OCI-LY1 (cell line): ENCODE data around the gene ITGB4.

Experiments used
- CTCF ChIP-seq: fragments of 200-600 bp; sonication (generic), shearing (Covaris generic); IDR thresholded peaks from 2 replicates; pipeline ENCODE4 v1.5.1; 2017; ENCODE audit warnings: mild to moderate bottlenecking, antibody characterized with exemption, low read length, moderate library complexity, mixed read lengths
- EZH2 ChIP-seq: fragments of 200-600 bp; sonication (generic), shearing (Covaris generic); IDR thresholded peaks from 2 replicates; pipeline ENCODE4 v1.8.0; 2017; ENCODE audit warnings: borderline replicate concordance, mixed run types, mild to moderate bottlenecking, antibody characterized with exemption, low read length, moderate library complexity, mixed read lengths

- TF ChIP-seq CTCF (no peak), EZH2 (no peak)
Observed at GRCh38 chr17:75683583-75683982, 37.7 kb upstream of the ITGB4 start.
